Measurements from ENCODE around the gene KIR3DL2.
"Not testable (repeated sequence)": the region's sequence is repeated elsewhere in the genome, so short reads cannot be mapped to it uniquely, and the experiment has no call there.

DNA sequence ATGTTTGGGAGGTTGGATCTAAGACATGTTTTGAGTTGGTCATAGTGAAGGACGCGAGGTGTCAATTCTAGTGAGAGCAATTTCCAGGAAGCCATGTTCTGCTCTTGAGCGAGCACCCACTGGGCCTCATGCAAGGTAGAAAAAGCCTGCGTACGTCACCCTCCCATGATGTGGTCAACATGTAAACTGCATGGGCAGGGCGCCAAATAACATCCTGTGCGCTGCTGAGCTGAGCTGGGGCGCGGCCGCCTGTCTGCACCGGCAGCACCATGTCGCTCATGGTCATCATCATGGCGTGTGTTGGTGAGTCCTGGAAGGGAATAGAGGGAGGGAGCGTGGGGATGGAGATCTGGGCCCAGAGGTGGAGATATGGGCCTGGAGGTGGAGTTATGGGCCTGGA, 17.7 kb upstream of the KIR3DL2 start, which contains the start of gene KIR2DS4:
- TF ChIP-seq, protein P1, sequence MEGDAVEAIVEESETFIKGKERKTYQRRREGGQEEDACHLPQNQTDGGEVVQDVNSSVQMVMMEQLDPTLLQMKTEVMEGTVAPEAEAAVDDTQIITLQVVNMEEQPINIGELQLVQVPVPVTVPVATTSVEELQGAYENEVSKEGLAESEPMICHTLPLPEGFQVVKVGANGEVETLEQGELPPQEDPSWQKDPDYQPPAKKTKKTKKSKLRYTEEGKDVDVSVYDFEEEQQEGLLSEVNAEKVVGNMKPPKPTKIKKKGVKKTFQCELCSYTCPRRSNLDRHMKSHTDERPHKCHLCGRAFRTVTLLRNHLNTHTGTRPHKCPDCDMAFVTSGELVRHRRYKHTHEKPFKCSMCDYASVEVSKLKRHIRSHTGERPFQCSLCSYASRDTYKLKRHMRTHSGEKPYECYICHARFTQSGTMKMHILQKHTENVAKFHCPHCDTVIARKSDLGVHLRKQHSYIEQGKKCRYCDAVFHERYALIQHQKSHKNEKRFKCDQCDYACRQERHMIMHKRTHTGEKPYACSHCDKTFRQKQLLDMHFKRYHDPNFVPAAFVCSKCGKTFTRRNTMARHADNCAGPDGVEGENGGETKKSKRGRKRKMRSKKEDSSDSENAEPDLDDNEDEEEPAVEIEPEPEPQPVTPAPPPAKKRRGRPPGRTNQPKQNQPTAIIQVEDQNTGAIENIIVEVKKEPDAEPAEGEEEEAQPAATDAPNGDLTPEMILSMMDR (conservative IDR thresholded peaks at IDR 0.05; ENCODE audit: low read depth, low read length): not testable (repeated sequence)
- TF ChIP-seq, protein P2, sequence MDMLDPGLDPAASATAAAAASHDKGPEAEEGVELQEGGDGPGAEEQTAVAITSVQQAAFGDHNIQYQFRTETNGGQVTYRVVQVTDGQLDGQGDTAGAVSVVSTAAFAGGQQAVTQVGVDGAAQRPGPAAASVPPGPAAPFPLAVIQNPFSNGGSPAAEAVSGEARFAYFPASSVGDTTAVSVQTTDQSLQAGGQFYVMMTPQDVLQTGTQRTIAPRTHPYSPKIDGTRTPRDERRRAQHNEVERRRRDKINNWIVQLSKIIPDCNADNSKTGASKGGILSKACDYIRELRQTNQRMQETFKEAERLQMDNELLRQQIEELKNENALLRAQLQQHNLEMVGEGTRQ (IDR thresholded peaks at IDR 0.05; ENCODE audit: low read depth, low read length): not testable (repeated sequence)
- TF ChIP-seq POLR2A (IDR thresholded peaks at IDR 0.05; ENCODE audit: low read depth, low read length); CHD1 (IDR thresholded peaks at IDR 0.05; ENCODE audit: low read depth, low read length); RAD21 (IDR thresholded peaks at IDR 0.05; ENCODE audit: low read length); NFE2L2 (IDR thresholded peaks at IDR 0.05; ENCODE audit: low read depth, low read length): not testable (repeated sequence)
